Memory B cell (primary cell): ENCODE data around the gene KLHL41.

Experiments
- ATAC-seq: fragments of 150-1000 bp; cut with Tn5 transposase; 2 replicates; pipeline ENCODE4 v1.10.0; 2021; ENCODE audit warnings: low read depth, mild to moderate bottlenecking, moderate library complexity
- DNase-seq, 2 donors: peaks; one replicate each; pipeline ENCODE4 v3.0.0; 2022; ENCODE audit warnings: low spot score in 2 of 2
- H3K27ac Mint-ChIP-seq: one replicate; pipeline ENCODE4 v1.8.0; 2022; ENCODE audit warnings: mild to moderate bottlenecking, moderate library complexity, mixed read lengths
- H3K27me3 Mint-ChIP-seq: one replicate; pipeline ENCODE4 v1.8.0; 2022; ENCODE audit warnings: mixed read lengths
- H3K36me3 Mint-ChIP-seq: one replicate; pipeline ENCODE4 v1.8.0; 2022; ENCODE audit warnings: mild to moderate bottlenecking, mixed read lengths
- H3K4me1 Mint-ChIP-seq: one replicate; pipeline ENCODE4 v1.8.0; 2022; ENCODE audit warnings: mixed read lengths
- H3K4me3 Mint-ChIP-seq: one replicate; pipeline ENCODE4 v1.8.0; 2022; ENCODE audit warnings: mild to moderate bottlenecking, moderate library complexity, mixed read lengths
- H3K9me3 Mint-ChIP-seq: one replicate; pipeline ENCODE4 v1.8.0; 2022; ENCODE audit warnings: mixed read lengths

The KLHL41 gene

GRCh38 chr2:169509298-169509885, at the start of gene KLHL41:
Gene KLHL41, plus strand, starts transcription at chr2:169509702. Its CDS starts 77 bp downstream, at chr2:169509779.
- ATAC-seq = no peak
- Mint-ChIP-seq H3K27ac (no peak within 1 kb of the TSS), H3K9me3 (no peaks in the 10 kb centered on the region), H3K36me3 (no peaks in the 10 kb centered on the region), H3K4me3 (no peak within 1 kb of the TSS), H3K4me1 (no peaks in the 10 kb centered on the region), H3K27me3 (no peaks in the 10 kb centered on the region)
- no peak for DNase-seq

GRCh38 chr2:169461143-169461542, 48.4 kb upstream of the KLHL41 start:
- H3K4me1 Mint-ChIP-seq = no peaks in the 10 kb centered on the region
- H3K9me3 Mint-ChIP-seq = peaks cover 1% of the 10 kb centered on the region
- no peaks in the 10 kb centered on the region for H3K36me3 Mint-ChIP-seq
- no peak overlapping the region for H3K27ac Mint-ChIP-seq
- ATAC-seq (no peak), DNase-seq (no peak)
- H3K27me3 Mint-ChIP-seq = no peaks in the 10 kb centered on the region
- no peak overlapping the region for H3K4me3 Mint-ChIP-seq

- Mint-ChIP-seq H3K27me3 (no peaks in the 10 kb centered on the region), H3K9me3 (peaks cover 1% of the 10 kb centered on the region), H3K4me3 (no peak overlapping the region), H3K4me1 (no peaks in the 10 kb centered on the region), H3K27ac (no peak overlapping the region), H3K36me3 (no peaks in the 10 kb centered on the region)
- DNase-seq (no peak), ATAC-seq (no peak)
Observed at GRCh38 chr2:169462896-169463695, 46.4 kb upstream of the KLHL41 start.

- ATAC-seq (no peak), DNase-seq (no peak)
- H3K4me1 Mint-ChIP-seq = no peaks in the 10 kb centered on the region
- H3K9me3 Mint-ChIP-seq = peaks cover 1% of the 10 kb centered on the region
- no peaks in the 10 kb centered on the region for H3K27me3 Mint-ChIP-seq
- H3K36me3 Mint-ChIP-seq = no peaks in the 10 kb centered on the region
- no peak overlapping the region for H3K4me3 Mint-ChIP-seq
- H3K27ac Mint-ChIP-seq = no peak overlapping the region
Observed at GRCh38 chr2:169464466-169464865, 45.0 kb upstream of the KLHL41 start.

- Mint-ChIP-seq H3K36me3 (no peaks in the 10 kb centered on the region), H3K27ac (no peak overlapping the region), H3K27me3 (no peaks in the 10 kb centered on the region), H3K4me3 (no peak overlapping the region), H3K4me1 (no peaks in the 10 kb centered on the region), H3K9me3 (peaks cover 1% of the 10 kb centered on the region)
- DNase-seq (no peak), ATAC-seq (no peak)
Observed at GRCh38 chr2:169464882-169465281, 44.6 kb upstream of the KLHL41 start.

- Mint-ChIP-seq H3K27me3 (no peaks in the 10 kb centered on the region), H3K4me1 (no peaks in the 10 kb centered on the region), H3K36me3 (no peaks in the 10 kb centered on the region), H3K4me3 (no peak overlapping the region), H3K9me3 (no peaks in the 10 kb centered on the region), H3K27ac (no peak overlapping the region)
- no peak for DNase-seq
- no peak for ATAC-seq
Observed at GRCh38 chr2:169468841-169469240, 40.7 kb upstream of the KLHL41 start.

GRCh38 chr2:169469952-169470572, 39.4 kb upstream of the KLHL41 start:
- H3K27me3 Mint-ChIP-seq = no peaks in the 10 kb centered on the region
- no peak overlapping the region for H3K4me3 Mint-ChIP-seq
- no peak overlapping the region for H3K27ac Mint-ChIP-seq
- no peaks in the 10 kb centered on the region for H3K4me1 Mint-ChIP-seq
- DNase-seq (no peak), ATAC-seq (no peak)
- no peaks in the 10 kb centered on the region for H3K36me3 Mint-ChIP-seq
- H3K9me3 Mint-ChIP-seq = no peaks in the 10 kb centered on the region

GRCh38 chr2:169472249-169472648, 37.3 kb upstream of the KLHL41 start:
- Mint-ChIP-seq H3K36me3 (no peaks in the 10 kb centered on the region), H3K27me3 (no peaks in the 10 kb centered on the region), H3K9me3 (no peaks in the 10 kb centered on the region), H3K4me1 (no peaks in the 10 kb centered on the region), H3K4me3 (no peak overlapping the region), H3K27ac (no peak overlapping the region)
- DNase-seq = no peak
- ATAC-seq = no peak

GRCh38 chr2:169476459-169476858, 33.0 kb upstream of the KLHL41 start:
- Mint-ChIP-seq H3K9me3 (no peaks in the 10 kb centered on the region), H3K27me3 (no peaks in the 10 kb centered on the region), H3K4me3 (no peak overlapping the region), H3K36me3 (no peaks in the 10 kb centered on the region), H3K4me1 (peaks cover 7% of the 10 kb centered on the region), H3K27ac (no peak overlapping the region)
- ATAC-seq = no peak
- DNase-seq = no peak

GRCh38 chr2:169478339-169478738, 31.2 kb upstream of the KLHL41 start:
- no peak for DNase-seq
- peak overlapping the region; percentile 89 for H3K4me3 Mint-ChIP-seq
- no peaks in the 10 kb centered on the region for H3K27me3 Mint-ChIP-seq
- no peaks in the 10 kb centered on the region for H3K9me3 Mint-ChIP-seq
- ATAC-seq = no peak
- H3K36me3 Mint-ChIP-seq = no peaks in the 10 kb centered on the region
- H3K4me1 Mint-ChIP-seq = peaks cover 7% of the 10 kb centered on the region
- H3K27ac Mint-ChIP-seq = no peak overlapping the region

GRCh38 chr2:169478745-169479256, 30.7 kb upstream of the KLHL41 start:
- no peak for DNase-seq
- Mint-ChIP-seq H3K9me3 (no peaks in the 10 kb centered on the region), H3K4me3 (peak overlapping the region; percentile 89), H3K4me1 (peaks cover 7% of the 10 kb centered on the region), H3K36me3 (no peaks in the 10 kb centered on the region), H3K27ac (peak overlapping the region; percentile 81), H3K27me3 (no peaks in the 10 kb centered on the region)
- no peak for ATAC-seq

- ATAC-seq (peak; percentile 95), DNase-seq (peak; percentile 49 to 68)
- Mint-ChIP-seq H3K27me3 (no peaks in the 10 kb centered on the region), H3K9me3 (no peaks in the 10 kb centered on the region), H3K4me1 (peaks cover 7% of the 10 kb centered on the region), H3K27ac (peak within 1 kb of the TSS; percentile 81), H3K36me3 (no peaks in the 10 kb centered on the region), H3K4me3 (peak within 1 kb of the TSS; percentile 89)
Observed at GRCh38 chr2:169479257-169480078, 30.0 kb upstream of the KLHL41 start, which contains the start of gene BBS5. Gene BBS5, plus strand, starts transcription at chr2:169479494. Its CDS starts 60 bp downstream, at chr2:169479554.

GRCh38 chr2:169480079-169480465, 29.4 kb upstream of the KLHL41 start:
- no peak for DNase-seq
- H3K4me3 Mint-ChIP-seq = peak overlapping the region; percentile 89
- no peak for ATAC-seq
- H3K36me3 Mint-ChIP-seq = no peaks in the 10 kb centered on the region
- peaks cover 7% of the 10 kb centered on the region for H3K4me1 Mint-ChIP-seq
- no peaks in the 10 kb centered on the region for H3K9me3 Mint-ChIP-seq
- no peaks in the 10 kb centered on the region for H3K27me3 Mint-ChIP-seq
- no peak overlapping the region for H3K27ac Mint-ChIP-seq
